Mammary epithelial cell (primary cell): ENCODE data around the gene LTBP3.

Experiments used
- EZH2 ChIP-seq: IDR thresholded peaks from 2 replicates; pipeline ENCODE4 v1.6.1; 2012; ENCODE audit warnings: low read length, inconsistent platforms, borderline replicate concordance
- TF ChIP-seq, protein P1 (sequence below), 2 donors: IDR thresholded peaks in 1 of 2; conservative IDR thresholded peaks in 1 of 2; 2 replicates each; pipeline ENCODE4 v1.5.1; 2011 to 2012; ENCODE audit warnings: inconsistent platforms in 2 of 2, low read length in 2 of 2, mild to moderate bottlenecking in 2 of 2, control low read depth in 1 of 2, low read depth in 1 of 2; ENCODE audit not compliant: insufficient read depth in 1 of 2; ENCODE audit errors: extremely low read depth in 1 of 2

DNA sequence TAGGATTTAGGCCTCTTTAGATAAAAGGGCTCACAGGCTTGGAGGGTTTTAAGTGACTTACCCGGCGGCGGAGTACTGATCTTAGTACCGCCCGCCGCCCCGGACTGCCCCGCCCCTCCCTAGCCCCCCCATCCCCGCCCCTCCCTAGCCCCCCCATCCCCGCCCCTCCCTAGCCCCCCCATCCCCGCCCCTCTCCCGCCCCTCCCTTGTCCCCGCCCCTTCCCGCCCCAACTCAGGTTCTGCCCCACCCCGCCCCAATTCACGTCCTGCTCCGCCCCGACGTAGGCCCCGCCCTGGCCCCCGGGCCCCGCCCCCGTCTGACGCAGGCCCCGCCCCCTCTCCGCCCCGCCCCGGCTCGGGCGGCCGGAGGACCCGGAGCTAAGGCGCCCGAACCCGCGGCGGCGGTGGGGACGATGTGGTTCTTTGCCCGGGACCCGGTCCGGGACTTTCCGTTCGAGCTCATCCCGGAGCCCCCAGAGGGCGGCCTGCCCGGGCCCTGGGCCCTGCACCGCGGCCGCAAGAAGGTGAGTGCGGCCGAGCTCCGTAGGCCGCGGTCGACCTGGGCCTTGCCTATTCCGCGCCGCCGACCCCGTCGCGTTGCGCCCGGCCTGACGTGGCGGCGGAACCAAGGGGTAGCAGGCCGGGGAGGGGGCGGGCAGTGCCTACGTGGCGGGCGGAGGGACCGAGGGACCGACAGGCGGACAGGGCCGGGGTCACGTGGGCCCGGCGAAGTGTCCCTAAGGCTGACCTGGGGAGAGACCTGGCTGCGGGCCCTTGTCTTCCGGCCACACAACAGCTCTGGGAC, 33.2 kb downstream of the LTBP3 start, which contains the start of gene SCYL1:
- TF ChIP-seq, protein P1, sequence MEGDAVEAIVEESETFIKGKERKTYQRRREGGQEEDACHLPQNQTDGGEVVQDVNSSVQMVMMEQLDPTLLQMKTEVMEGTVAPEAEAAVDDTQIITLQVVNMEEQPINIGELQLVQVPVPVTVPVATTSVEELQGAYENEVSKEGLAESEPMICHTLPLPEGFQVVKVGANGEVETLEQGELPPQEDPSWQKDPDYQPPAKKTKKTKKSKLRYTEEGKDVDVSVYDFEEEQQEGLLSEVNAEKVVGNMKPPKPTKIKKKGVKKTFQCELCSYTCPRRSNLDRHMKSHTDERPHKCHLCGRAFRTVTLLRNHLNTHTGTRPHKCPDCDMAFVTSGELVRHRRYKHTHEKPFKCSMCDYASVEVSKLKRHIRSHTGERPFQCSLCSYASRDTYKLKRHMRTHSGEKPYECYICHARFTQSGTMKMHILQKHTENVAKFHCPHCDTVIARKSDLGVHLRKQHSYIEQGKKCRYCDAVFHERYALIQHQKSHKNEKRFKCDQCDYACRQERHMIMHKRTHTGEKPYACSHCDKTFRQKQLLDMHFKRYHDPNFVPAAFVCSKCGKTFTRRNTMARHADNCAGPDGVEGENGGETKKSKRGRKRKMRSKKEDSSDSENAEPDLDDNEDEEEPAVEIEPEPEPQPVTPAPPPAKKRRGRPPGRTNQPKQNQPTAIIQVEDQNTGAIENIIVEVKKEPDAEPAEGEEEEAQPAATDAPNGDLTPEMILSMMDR (conservative IDR thresholded peaks at IDR 0.05 in 1 of 2, IDR thresholded peaks at IDR 0.05 in 1 of 2; ENCODE audit: extremely low read depth in 1 of 2, insufficient read depth in 1 of 2, low read depth in 1 of 2, low read length in 2 of 2): no peak
- TF ChIP-seq EZH2: no peak
